Stomach (tissue), 19 donors: ENCODE data around the gene ZNF761. TPM values are rescaled to one million over a fixed set of nuclear protein-coding genes. Genes with fewer than 3 reads are reported as not detected.

Source experiments
- DNase-seq, 2 donors: peaks; one replicate each; pipeline versions ENCODE4 v3.0.0 to v3.0.0-alpha.2; 2013 to 2019
- H3K27ac ChIP-seq, 5 donors: fragments of 200-600 bp in 4 of 5; sonication (generic) in 4 of 5; one replicate each; pipeline ENCODE4 v1.5.1; 2013 to 2019; ENCODE audit warnings: mild to moderate bottlenecking in 1 of 5, moderate library complexity in 1 of 5
- H3K27me3 ChIP-seq, 3 donors: fragments of 200-600 bp; sonication (generic); one replicate each; pipeline ENCODE4 v1.5.1; 2017 to 2019; ENCODE audit warnings: mixed run types in 1 of 3
- H3K36me3 ChIP-seq, 4 donors: fragments of 200-600 bp; sonication (generic); 1 replicate in 3 of 4; 2 replicates in 1 of 4; pipeline ENCODE4 v1.5.1; 2016 to 2019
- H3K4me1 ChIP-seq, 4 donors: fragments of 200-600 bp; sonication (generic); one replicate each; pipeline ENCODE4 v1.5.1; 2016 to 2019
- H3K4me3 ChIP-seq, 4 donors: fragments of 200-600 bp; sonication (generic) in 3 of 4; one replicate each; pipeline ENCODE4 v1.5.1; 2016 to 2019; ENCODE audit warnings: mild to moderate bottlenecking in 1 of 4
- H3K9me3 ChIP-seq, 4 donors: fragments of 200-600 bp; sonication (generic); one replicate each; pipeline ENCODE4 v1.5.1; 2016 to 2019
- EP300 ChIP-seq: sonication (generic); formaldehyde crosslinking; IDR thresholded peaks from one replicate; pipeline ENCODE4 v1.6.1; 2017; ENCODE audit warnings: antibody characterized with exemption
- POLR2A ChIP-seq, 4 donors: fragments of 450-650 bp; IDR thresholded peaks; one replicate each; pipeline ENCODE4 v1.6.1; 2016; ENCODE audit warnings: antibody characterized with exemption in 4 of 4, control low read depth in 2 of 4, mild to moderate bottlenecking in 1 of 4, moderate library complexity in 1 of 4
- POLR2AphosphoS5 ChIP-seq, 3 donors: sonication (generic); formaldehyde crosslinking; IDR thresholded peaks; one replicate each; pipeline ENCODE4 v1.6.1; 2016; ENCODE audit warnings: antibody characterized with exemption in 3 of 3
- WGBS, 5 donors: extraction: QIAGEN DNeasy Blood & Tissue Kit in 3 of 5; methylation state at CpG; one replicate each; pipeline versions ENCODE4 v1.1.5 to v1.1.7; 2013 to 2018; 5-methylcytosine and 5-hydroxymethylcytosine counted together
- intact Hi-C: fragments of 100-400 bp; cut with DNase I; formaldehyde crosslinking; loops from one replicate; pipeline ENCODE4 v1.15.1; 2023; ENCODE audit warnings: low total_unique reads
- long read RNA-seq, 10 donors: transcript quantifications; one replicate each; lab custom pipeline, GENCODE V29; 2026
- polyA plus RNA-seq, 3 donors: library from polyadenylated mRNA; stranded (reverse); fragments of 200-250 nt; gene quantifications; one replicate each; pipeline ENCODE4 v1.2.3, GENCODE V29; 2013
- total RNA-seq, 5 donors: library from RNA; depleted of rRNA; stranded (reverse); fragments of >200 nt; gene quantifications; one replicate each; pipeline versions ENCODE4 v1.1.0 to v1.2.3, GENCODE V29; 2014 to 2016
- TF ChIP-seq, protein P1 (sequence below), 7 experiments: fragments of 450-650 bp in 4 of 7; fragments of 200-600 bp in 3 of 7; sonication (generic) in 3 of 7; IDR thresholded peaks; one replicate each; pipeline ENCODE4 v1.5.1; 2016 to 2019; ENCODE audit warnings: antibody characterized with exemption in 7 of 7, control low read depth in 2 of 7, mild to moderate bottlenecking in 1 of 7
- donor health status: healthy with polysubstance abuse.
- donor health status: Bipolar disorder and iron deficiency.
- donor health status: healthy.

Gene ZNF761
- total RNA-seq (10 to 100 TPM in 1 of 5 donors, 1 to 10 TPM in 3, under 1 TPM in 1; 0.58 to 16.3 (median 5.4) TPM), polyA plus RNA-seq (10 to 100 TPM in 1 of 3 donors, 1 to 10 TPM in 2; 6.5 to 10.5 (median 7.6) TPM)
- long read RNA-seq, donor 1, result 0 reads
- long read RNA-seq, donor 2, result 0 reads
- long read RNA-seq, donor 3, result 0 reads
- long read RNA-seq, donor 4, result 0 reads
- long read RNA-seq, donor 5, result 0 reads
- long read RNA-seq, donor 6, full-length matches to known transcripts, result 2 of 18 reads
- long read RNA-seq, donor 6, partial matches to known transcripts, result 16 of 18 reads
- long read RNA-seq, donor 6, other reads (novel, unspliced or antisense), result 0 of 18 reads
- long read RNA-seq, donor 7, result 0 reads
- long read RNA-seq, donor 8, partial matches to known transcripts, result 0 of 1 reads
- long read RNA-seq, donor 8, other reads (novel, unspliced or antisense), result 0 of 1 reads
- long read RNA-seq, donor 9, partial matches to known transcripts, result 10 of 10 reads
- long read RNA-seq, donor 9, other reads (novel, unspliced or antisense), result 0 of 10 reads
- long read RNA-seq, donor 10, full-length matches to known transcripts, result 2 of 2 reads
- long read RNA-seq, donor 10, partial matches to known transcripts, result 0 of 2 reads
- long read RNA-seq, donor 10, other reads (novel, unspliced or antisense), result 0 of 2 reads

GRCh38 chr19:53431399-53432087, at the start of gene ZNF761:
ZNF761 (plus strand) TSS chr19:53431984; CDS start chr19:53447269, 15,285 bp downstream.
- TF ChIP-seq, protein P1, sequence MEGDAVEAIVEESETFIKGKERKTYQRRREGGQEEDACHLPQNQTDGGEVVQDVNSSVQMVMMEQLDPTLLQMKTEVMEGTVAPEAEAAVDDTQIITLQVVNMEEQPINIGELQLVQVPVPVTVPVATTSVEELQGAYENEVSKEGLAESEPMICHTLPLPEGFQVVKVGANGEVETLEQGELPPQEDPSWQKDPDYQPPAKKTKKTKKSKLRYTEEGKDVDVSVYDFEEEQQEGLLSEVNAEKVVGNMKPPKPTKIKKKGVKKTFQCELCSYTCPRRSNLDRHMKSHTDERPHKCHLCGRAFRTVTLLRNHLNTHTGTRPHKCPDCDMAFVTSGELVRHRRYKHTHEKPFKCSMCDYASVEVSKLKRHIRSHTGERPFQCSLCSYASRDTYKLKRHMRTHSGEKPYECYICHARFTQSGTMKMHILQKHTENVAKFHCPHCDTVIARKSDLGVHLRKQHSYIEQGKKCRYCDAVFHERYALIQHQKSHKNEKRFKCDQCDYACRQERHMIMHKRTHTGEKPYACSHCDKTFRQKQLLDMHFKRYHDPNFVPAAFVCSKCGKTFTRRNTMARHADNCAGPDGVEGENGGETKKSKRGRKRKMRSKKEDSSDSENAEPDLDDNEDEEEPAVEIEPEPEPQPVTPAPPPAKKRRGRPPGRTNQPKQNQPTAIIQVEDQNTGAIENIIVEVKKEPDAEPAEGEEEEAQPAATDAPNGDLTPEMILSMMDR (IDR thresholded peaks at IDR 0.05), result peak in 5 of 7 experiments; percentile 25 to 61 (median 27)
- TF ChIP-seq POLR2AphosphoS5 (IDR thresholded peaks at IDR 0.05) (peak; percentile 83 to 96 (median 94)), EP300 (no peak), POLR2A (IDR thresholded peaks at IDR 0.05) (peak in 1 of 4 donors; percentile 71)
- Histone ChIP-seq H3K4me1 (peaks cover 6 to 23% (median 20%) of the 10 kb centered on the region in 4 donors), H3K4me3 (peak within 1 kb of the TSS; percentile 59 to 83 (median 73)), H3K27me3 (no peaks in the 10 kb centered on the region), H3K9me3 (peaks cover 0 to 8% (median 2%) of the 10 kb centered on the region in 4 donors), H3K36me3 (peaks cover 0 to 28% (median 26%) of the 10 kb centered on the region in 4 donors), H3K27ac (peak within 1 kb of the TSS; percentile 85 to 90 (median 86))
- 1 to 2% (median 1%) methylated on average over 33 to 46 of the region's 46 CpGs for WGBS, 5 donors
- peak; percentile 99 for DNase-seq
- intact Hi-C loops, result loop anchor here (10.0 kb wide), 1 partner anchor 83 kb away; no protein-coding TSS in a partner anchor

DNA sequence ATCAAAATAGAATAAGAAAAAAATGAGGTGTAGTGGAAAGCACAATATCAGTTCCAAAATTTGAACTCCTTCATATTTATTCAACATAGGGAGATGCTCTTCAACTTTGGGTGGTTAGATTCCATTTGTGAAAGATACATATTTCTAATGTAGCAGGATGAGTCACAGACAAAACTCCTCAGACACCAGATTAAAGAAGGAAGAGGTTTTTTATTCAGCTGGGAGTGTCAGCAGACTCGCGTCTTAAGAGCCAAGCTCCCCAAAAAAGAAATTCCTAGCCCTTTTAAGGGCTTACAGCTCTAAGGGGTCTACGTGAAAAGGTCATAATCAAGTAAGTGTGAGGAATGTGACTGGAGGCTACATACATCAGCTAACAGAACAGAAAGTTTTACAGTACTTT, 43.6 kb upstream of the ZNF761 start:
- Histone ChIP-seq H3K36me3 (peaks cover 3 to 28% (median 19%) of the 10 kb centered on the region in 4 donors), H3K27ac (no peak overlapping the region), H3K9me3 (peaks cover 16 to 81% (median 54%) of the 10 kb centered on the region in 4 donors), H3K27me3 (no peaks in the 10 kb centered on the region), H3K4me3 (no peak overlapping the region), H3K4me1 (no peaks in the 10 kb centered on the region)
- WGBS, 5 donors, result 64 to 89% (median 85%) methylated on average over 3 of the region's 3 CpGs
- TF ChIP-seq, protein P1 (IDR thresholded peaks at IDR 0.05), result no peak
- TF ChIP-seq POLR2A (IDR thresholded peaks at IDR 0.05), result no peak
- TF ChIP-seq EP300, result no peak
- no peak for TF ChIP-seq POLR2AphosphoS5 (IDR thresholded peaks at IDR 0.05)
- DNase-seq, result no peak
- intact Hi-C loops, result no loop called here

GRCh38 chr19:53388904-53389303, 42.9 kb upstream of the ZNF761 start:
- Histone ChIP-seq H3K27ac (no peak overlapping the region), H3K4me1 (peaks cover 0 to 2% (median under 1%) of the 10 kb centered on the region in 4 donors), H3K27me3 (no peaks in the 10 kb centered on the region), H3K9me3 (peaks cover 12 to 74% (median 46%) of the 10 kb centered on the region in 4 donors), H3K4me3 (no peak overlapping the region), H3K36me3 (peaks cover 3 to 26% (median 19%) of the 10 kb centered on the region in 4 donors)
- TF ChIP-seq POLR2A (IDR thresholded peaks at IDR 0.05) (no peak), EP300 (no peak), POLR2AphosphoS5 (IDR thresholded peaks at IDR 0.05) (no peak)
- TF ChIP-seq, protein P1 (IDR thresholded peaks at IDR 0.05), result no peak
- 65 to 81% (median 70%) methylated on average over 5 of the region's 5 CpGs for WGBS, 5 donors
- no peak for DNase-seq
- intact Hi-C loops, result no loop called here

DNA sequence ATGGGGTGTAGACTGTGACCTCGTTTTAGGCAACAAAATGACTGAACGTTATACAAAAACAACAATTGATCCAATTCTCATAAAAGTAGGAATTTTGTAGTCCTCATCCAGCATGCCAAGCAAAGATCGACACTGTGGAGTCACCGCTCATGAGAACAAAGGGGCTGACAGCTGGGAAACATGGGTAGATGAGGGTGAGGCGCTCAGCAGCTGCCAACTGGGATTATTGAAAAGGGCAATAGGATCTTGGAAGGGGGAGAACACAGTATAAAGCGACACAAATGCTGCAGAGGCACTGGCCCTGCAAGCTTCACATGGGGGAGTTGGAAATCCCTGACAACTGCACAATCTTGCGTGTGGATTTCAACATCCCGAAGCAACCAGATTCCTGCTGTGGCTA, 42.2 kb upstream of the ZNF761 start:
- TF ChIP-seq EP300 (no peak), POLR2AphosphoS5 (IDR thresholded peaks at IDR 0.05) (no peak), POLR2A (IDR thresholded peaks at IDR 0.05) (no peak)
- TF ChIP-seq, protein P1 (IDR thresholded peaks at IDR 0.05), result no peak
- Histone ChIP-seq H3K9me3 (peaks cover 10 to 67% (median 42%) of the 10 kb centered on the region in 4 donors), H3K4me3 (no peak overlapping the region), H3K36me3 (peaks cover 3 to 19% (median 18%) of the 10 kb centered on the region in 4 donors), H3K27me3 (no peaks in the 10 kb centered on the region), H3K27ac (no peak overlapping the region), H3K4me1 (peaks cover 5 to 8% (median 7%) of the 10 kb centered on the region in 4 donors)
- no peak for DNase-seq
- intact Hi-C loops, result no loop called here
- 71 to 75% (median 74%) methylated on average over 8 of the region's 8 CpGs for WGBS, 5 donors
